GM04504 (cell line): ENCODE measurements around the gene TMC3.
"Not testable (repeated sequence)": the region's sequence is repeated elsewhere in the genome, so short reads cannot be mapped to it uniquely, and the experiment has no call there.

ENCODE experiments used
- DNase-seq: peaks from one replicate; pipeline ENCODE4 v3.0.0-alpha.2; 2012; ENCODE audit warnings: low read depth

TMC3 gene

GRCh38 chr15:81373775-81374395 lies at the start of gene TMC3:
Gene TMC3 (minus strand): TSS chr15:81374213. CDS start chr15:81374077, 136 bp downstream.
- no peak for DNase-seq

GRCh38 chr15:81421461-81421860 lies 47.4 kb upstream of the TMC3 start:
- no peak for DNase-seq

- no peak for DNase-seq
Measured at GRCh38 chr15:81419332-81419943, 45.4 kb upstream of the TMC3 start.

GRCh38 chr15:81418891-81419290 lies 44.9 kb upstream of the TMC3 start:
- DNase-seq, result no peak

GRCh38 chr15:81418444-81418843 lies 44.4 kb upstream of the TMC3 start:
- no peak for DNase-seq

- DNase-seq, result not testable (repeated sequence)
Measured at GRCh38 chr15:81414274-81414968, 40.4 kb upstream of the TMC3 start.

GRCh38 chr15:81413851-81414250 lies 39.8 kb upstream of the TMC3 start:
- DNase-seq, result no peak

- no peak for DNase-seq
Measured at GRCh38 chr15:81411969-81412633, 38.1 kb upstream of the TMC3 start.

GRCh38 chr15:81411051-81411450 lies 37.0 kb upstream of the TMC3 start:
- no peak for DNase-seq

- peak; percentile 59 for DNase-seq
Measured at GRCh38 chr15:81410318-81410753, 36.3 kb upstream of the TMC3 start.

GRCh38 chr15:81407718-81408117 lies 33.7 kb upstream of the TMC3 start:
- DNase-seq, result no peak

GRCh38 chr15:81407176-81407575 lies 33.2 kb upstream of the TMC3 start:
- DNase-seq, result no peak

GRCh38 chr15:81400640-81401236 lies 26.7 kb upstream of the TMC3 start:
- DNase-seq, result peak; percentile 17

- DNase-seq, result peak; percentile 38
Measured at GRCh38 chr15:81398910-81399551, 25.0 kb upstream of the TMC3 start.

- DNase-seq, result no peak
Measured at GRCh38 chr15:81398456-81398855, 24.4 kb upstream of the TMC3 start.

- no peak for DNase-seq
Measured at GRCh38 chr15:81394603-81395002, 20.6 kb upstream of the TMC3 start.

- DNase-seq, result no peak
Measured at GRCh38 chr15:81391657-81392056, 17.6 kb upstream of the TMC3 start.

- no peak for DNase-seq
Measured at GRCh38 chr15:81388436-81388770, 14.4 kb upstream of the TMC3 start.

- no peak for DNase-seq
Measured at GRCh38 chr15:81387621-81388435, 13.8 kb upstream of the TMC3 start.

GRCh38 chr15:81386947-81387346 lies 12.9 kb upstream of the TMC3 start:
- no peak for DNase-seq

GRCh38 chr15:81385721-81386076 lies 11.7 kb upstream of the TMC3 start:
- DNase-seq, result no peak
